ENCODE results near the gene KLHL3.
"Not testable (repeated sequence)": the region's sequence is repeated elsewhere in the genome, so short reads cannot be mapped to it uniquely, and the experiment has no call there.

Gene KLHL3, protein sequence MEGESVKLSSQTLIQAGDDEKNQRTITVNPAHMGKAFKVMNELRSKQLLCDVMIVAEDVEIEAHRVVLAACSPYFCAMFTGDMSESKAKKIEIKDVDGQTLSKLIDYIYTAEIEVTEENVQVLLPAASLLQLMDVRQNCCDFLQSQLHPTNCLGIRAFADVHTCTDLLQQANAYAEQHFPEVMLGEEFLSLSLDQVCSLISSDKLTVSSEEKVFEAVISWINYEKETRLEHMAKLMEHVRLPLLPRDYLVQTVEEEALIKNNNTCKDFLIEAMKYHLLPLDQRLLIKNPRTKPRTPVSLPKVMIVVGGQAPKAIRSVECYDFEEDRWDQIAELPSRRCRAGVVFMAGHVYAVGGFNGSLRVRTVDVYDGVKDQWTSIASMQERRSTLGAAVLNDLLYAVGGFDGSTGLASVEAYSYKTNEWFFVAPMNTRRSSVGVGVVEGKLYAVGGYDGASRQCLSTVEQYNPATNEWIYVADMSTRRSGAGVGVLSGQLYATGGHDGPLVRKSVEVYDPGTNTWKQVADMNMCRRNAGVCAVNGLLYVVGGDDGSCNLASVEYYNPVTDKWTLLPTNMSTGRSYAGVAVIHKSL

DNA sequence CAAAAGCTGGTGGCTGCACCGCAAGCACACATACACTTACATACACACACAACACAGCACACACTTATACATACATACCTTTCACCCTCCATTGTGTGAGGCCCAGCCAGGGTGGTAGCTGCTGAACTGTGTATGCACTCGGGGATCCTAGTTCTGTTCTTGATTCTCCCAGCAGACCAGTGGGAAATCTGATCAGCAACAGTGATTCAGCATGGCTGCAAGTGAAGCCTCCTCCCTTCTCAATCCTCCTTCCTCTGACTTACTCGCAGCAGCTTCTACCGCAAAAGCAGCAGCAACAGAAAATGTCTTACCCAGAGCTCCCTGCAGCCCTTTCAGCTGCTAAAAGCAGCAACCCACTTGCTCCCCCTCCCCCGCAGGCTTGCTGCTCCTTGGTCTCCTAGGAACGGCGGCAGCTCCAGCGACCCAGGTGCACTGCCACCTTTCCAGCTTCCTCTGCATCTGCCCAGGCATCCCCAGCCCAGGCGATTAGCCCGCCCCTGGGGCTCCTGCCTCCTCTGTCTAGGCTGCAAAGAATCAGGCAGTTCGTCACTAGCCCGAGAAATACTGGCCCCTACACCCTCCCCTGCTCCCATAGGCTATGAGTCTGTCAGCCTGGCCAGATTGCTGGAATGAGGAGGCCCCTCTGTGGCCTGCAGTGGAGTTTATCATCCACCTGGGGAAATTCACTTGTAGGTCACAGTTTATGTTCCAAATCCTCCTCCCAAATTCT, at the start of gene KLHL3:
Gene KLHL3 (minus strand): TSS at position 535 of the 730 bp plus-strand sequence. CDS start 443 bp downstream, at position 92.
- DNase-seq = peak; percentile 24

DNA sequence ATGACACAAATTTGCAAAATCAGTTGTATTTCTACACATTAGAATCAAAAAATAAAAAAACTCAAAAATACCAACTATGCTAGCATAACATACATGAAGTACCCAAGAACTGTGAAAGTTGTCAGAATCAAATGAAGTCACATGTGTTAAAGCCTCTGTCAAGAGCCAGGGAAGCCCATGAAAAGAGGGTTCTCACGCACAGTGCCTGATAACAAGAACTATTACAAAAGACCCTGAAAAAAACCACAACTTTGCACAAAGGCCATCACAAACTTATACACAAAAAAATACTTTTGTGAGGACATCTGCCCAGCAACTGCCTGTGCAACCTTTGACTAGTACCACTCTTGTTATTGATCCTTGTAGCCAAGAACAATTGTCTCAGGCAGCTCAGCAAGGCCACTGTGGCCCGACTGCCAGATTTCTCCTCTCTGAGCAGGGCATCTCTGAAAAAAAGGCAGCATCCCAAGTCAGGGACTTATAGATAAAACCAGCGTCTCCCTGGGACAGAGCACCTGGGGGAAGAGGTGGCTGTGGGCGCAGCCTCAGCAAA, 47.2 kb upstream of the KLHL3 start:
- DNase-seq = no peak

GRCh38 chr5:137782055-137782454, 46.2 kb upstream of the KLHL3 start:
- no peak for DNase-seq

GRCh38 chr5:137778772-137779564, 43.1 kb upstream of the KLHL3 start:
- DNase-seq = no peak

GRCh38 chr5:137767937-137768336, 32.0 kb upstream of the KLHL3 start:
- not testable (repeated sequence) for DNase-seq

- no peak for DNase-seq
Observed at GRCh38 chr5:137761566-137761965, 25.7 kb upstream of the KLHL3 start.

DNA sequence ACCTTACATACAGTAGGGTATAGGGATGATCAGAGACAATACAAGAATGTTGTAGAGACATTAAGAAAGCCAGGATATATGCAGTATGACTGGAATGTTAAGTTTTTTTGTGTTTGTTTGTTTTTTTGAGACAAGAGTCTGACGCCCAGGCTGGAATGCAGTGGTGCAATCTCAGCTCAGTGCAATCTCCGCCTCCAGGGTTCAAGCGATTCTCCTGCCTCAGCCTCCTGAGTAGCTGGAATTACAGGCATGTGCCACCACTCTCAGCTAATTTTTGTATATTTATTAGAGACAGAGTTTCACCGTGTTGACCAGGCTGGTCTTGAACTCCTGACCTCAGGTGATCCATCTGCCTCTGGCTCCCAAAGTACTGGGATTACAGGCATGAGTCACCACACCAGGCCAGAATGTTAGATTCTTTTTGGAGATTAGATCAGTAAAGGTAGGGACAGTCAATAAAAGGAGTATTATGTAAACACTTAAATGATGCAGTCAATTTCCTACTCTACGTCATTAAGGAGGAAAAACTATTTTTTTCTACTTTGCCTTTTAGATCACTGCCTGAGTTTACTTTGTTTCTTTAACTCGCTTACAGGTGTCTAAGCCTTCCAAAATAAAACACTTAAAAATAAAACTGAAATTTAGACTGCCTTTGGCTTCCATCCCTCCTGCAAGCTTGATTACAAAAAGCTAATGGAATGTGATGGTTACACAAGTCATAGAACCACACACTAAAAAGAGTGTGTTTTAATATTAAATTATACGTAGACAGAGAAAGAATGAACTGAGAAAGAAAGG, 25.0 kb upstream of the KLHL3 start:
- no peak for DNase-seq

GRCh38 chr5:137760294-137760693, 24.4 kb upstream of the KLHL3 start:
- DNase-seq = no peak

DNA sequence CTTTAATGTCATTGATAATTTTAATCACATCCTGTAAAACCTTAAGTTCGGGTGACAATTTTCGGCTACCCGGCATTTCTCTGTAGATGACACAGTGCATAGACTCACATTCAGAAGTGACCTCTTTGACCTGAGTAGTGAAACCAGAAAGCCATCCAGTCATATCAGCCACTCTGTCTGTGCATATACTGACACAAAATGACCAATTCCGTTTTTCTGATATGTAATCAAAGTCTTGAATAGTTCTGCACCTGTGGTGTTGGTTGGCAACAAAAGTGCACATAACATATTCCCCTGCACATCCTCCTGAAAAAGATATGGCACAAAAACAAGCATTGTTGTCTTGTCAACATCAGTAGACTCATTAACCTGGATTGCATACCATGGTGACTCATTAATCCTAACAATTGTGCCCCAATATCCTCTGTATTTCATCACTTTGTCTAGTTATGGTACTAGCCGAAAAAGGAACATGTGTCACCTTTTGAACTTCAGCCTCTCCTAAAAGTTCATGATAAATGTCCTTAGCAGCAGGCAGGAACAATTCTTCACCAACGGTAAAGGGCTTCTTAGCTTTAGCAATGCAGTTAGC, 22.9 kb upstream of the KLHL3 start:
- no peak for DNase-seq

GRCh38 chr5:137758121-137758520, 22.2 kb upstream of the KLHL3 start:
- no peak for DNase-seq

GRCh38 chr5:137757634-137758033, 21.7 kb upstream of the KLHL3 start:
- no peak for DNase-seq

DNA sequence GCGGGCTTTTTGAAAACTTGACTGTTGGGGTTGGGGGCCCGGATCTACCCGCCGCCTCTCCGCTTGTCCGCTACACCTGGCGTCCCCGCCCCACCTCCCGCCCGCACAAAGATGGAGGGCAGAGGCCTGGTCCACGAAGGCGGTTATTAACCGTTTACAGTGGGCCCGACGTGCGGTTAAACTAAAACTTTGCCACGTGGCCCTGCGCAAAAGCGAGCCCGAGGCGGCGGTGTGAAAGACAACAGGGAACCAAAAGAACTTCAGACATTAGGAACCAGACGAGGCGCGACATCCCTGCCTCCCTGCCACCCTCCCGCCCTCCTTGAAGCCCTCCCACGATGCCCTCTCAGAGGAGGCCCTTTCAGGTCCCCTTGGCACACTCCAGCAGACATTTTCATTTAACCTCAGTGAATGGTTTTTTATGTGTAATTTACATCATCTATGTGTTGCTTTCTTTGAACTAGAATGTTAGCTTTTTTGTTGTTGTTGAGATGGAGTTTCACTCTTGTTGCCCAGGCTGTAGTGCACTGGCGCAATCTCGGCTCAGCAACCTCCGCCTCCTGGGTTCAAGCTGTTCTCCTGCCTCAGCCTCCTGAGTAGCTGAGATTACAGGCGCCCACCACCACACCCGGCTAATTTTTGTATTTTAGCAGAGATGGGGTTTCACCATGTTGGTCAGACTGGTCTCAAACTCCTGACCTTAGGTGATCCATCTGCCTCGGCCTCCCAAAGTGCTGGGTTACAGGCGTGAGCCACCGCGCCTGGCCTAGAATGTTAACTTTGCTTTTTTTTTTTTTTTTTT, 19.3 kb upstream of the KLHL3 start:
- DNase-seq = no peak

DNA sequence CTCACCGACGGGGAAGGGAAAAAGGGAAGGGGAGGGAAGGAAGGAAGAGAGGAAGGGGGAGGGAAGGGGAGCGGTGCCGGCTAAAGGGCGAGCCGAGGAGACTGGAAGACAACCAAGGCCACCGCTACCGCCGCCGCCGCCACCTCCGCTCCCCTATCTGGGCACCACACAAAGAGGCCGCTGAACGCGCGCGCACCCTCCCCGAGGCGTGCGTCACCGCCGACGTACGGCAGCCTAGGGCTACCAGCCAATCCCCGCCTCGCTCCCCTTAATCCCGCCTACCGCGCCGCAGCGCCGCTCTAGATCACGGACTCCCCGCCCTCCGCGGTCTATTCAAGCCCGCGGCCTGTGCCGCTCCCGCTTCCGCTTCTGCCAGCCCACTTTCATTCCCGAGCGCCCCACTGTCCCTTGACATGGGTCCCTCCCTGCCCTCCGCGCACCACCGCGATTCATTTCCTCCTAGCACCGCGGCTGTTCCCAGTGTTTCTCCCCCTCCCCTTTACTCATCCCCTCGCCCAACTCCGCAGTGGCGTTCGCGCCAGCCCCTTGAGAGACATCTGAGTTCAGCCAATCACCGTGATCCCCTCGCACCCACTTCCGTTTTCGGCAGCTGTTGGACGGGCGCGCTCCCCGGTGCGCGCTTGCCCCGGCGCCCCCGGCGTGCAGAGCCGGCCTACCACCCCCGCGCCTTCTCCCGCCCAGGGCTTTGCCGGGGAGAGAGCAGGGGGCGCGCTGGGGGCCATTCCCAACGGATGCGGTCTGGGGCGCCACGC, 18.5 kb upstream of the KLHL3 start, which contains the start of gene HNRNPA0:
Gene HNRNPA0 (minus strand): TSS at position 176 of the 773 bp plus-strand sequence. CDS start 297 bp downstream, outside the sequence.
- peak; percentile 96 for DNase-seq

GRCh38 chr5:137753691-137754187, 17.9 kb upstream of the KLHL3 start:
- no peak for DNase-seq

GRCh38 chr5:137752905-137753690, 17.2 kb upstream of the KLHL3 start:
- DNase-seq = peak; percentile 49

DNA sequence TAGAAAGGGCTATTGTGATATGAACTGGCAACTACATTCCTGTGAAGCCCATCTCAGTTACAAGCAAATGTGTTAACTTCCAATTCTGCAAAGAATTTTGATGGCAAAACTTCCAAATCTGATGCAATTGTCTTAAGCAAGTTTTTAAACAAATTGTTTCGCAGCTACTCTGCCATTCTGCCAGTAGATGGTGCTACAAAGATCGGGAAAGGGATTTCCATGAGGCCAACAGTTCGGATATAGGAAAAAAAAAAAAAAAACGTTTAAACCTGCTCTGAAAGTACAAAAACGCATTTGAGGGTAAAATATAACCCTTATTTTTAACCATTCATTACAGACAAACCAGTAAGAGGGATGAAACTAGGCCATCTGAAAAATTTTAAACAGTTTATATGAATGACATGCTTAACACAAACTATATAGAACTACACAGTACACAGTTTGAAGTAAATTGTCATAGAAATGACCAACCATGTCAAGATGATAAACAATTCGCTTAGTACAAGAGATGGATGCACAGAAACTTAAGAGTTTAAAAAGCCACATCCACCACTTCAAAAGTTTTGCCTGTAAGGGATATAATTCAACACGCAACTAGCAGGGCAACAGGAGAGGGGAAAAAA, 16.1 kb upstream of the KLHL3 start:
- DNase-seq = no peak

DNA sequence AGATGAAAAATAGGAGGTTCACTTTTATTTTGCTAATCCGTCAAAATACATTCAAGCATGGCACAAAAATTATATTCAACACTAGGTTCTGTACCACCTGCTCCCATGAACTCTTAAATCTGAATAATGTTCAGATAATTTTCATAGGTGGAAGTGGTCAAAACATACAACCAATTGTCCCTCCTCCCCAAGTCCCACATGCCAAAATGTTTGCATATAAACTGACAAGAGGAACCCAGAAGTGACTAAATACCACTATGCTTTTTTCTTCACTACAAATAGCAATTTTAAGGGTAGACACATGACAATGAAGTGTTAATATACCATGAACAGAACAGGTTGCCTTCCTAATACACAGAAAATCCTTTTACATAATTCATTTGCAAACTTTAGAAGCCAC, 14.5 kb upstream of the KLHL3 start:
- no peak for DNase-seq

DNA sequence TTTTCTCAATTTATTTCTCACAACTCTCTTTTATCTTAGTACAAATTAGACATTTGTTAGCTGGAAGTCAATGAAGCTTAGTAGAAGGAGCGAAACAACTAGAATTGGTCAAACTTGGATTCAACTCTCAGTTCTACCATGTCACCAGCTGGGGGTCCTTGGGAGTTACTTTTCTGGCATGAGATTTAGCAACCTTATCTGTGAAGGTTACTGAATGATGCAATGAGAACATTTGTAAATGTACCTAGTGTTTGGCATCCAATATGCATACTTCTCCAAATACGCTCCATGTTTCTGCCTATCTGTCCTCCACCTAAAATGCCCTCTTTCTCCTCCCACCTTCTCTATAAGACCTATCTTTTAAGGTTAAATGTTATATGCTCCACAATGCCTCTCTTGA, 12.0 kb upstream of the KLHL3 start:
- DNase-seq = no peak
